Renal cortex interstitium (tissue), 11 donors: ENCODE data around the gene MYOM1. TPM values are rescaled to one million over a fixed set of nuclear protein-coding genes. Genes with fewer than 3 reads are reported as not detected.
"Not testable (repeated sequence)": the region's sequence is repeated elsewhere in the genome, so short reads cannot be mapped to it uniquely, and the experiment has no call there.

Source experiments
- DNase-seq, 11 donors: peaks; one replicate each; pipeline ENCODE4 v3.0.0-alpha.2; 2013; ENCODE audit warnings: low read depth in 9 of 11, low spot score in 4 of 11; ENCODE audit errors: extremely low read depth in 1 of 11
- polyA plus RNA-seq, 3 donors: library from polyadenylated mRNA; unstranded; fragments of 120-200 nt; gene quantifications; one replicate each; pipeline ENCODE4 v1.2.1, GENCODE V29; 2013; ENCODE audit not compliant: insufficient read length in 3 of 3

Gene MYOM1
- polyA plus RNA-seq, 3 donors: 8.1 to 10.2 (median 8.6) TPM

DNA sequence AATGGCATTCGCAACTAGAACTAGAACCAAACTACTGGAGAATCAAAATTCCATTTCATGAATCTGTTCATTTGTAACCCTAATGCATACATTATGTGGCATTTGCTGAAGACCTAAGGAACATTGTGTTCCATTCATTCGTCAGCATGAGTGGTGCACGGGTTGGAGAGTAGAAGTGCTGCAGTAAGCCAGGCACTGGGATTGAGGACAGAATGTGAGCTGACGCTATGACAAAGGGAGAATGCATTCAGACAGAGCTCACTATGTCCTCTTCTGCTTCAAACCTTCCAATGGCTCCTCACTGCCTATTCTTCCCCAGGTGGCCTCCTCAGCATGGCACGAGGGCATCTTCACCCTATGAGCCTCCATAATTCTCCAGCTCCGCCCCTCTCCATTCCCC lies 6.3 kb upstream of the MYOM1 start:
- no peak for DNase-seq

DNA sequence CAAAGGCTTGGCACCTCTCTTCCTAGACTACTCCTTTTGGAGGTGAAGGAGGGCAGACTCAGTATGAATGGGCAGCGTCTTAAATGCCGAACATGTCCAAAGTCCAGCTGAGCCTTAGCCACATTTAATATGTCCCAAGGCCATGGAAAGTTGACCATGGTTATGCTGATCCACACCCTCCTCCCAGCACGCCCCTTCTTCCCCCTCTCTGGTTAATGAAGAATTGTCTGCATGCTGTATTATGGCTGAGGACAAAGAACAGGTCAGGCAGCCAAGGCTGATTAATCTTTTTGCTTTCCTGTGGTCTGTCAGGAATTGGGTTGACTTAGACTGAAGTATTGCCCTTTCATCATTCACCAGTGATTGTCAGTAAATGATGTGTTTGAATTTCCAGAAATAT lies 5.8 kb upstream of the MYOM1 start:
- no peak for DNase-seq

DNA sequence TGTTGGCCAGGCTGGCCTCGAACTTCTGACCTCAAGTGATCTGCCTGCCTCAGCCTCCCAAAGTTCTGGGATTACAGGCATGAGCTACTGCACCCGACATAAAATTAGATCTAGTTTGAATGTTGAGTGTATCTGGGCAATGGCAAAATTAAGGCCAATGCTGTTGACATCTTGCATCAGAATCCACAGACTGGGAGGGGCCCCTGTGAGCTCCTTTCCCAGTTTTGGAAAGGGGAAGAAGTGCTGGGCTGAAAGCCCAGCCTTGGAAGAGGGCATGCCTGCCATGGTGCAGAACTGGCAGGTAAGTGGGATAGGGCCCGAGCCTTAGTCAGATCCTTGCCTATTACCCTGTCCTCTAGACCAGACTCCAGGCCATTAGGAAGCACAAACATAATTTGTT lies 4.5 kb upstream of the MYOM1 start:
- no peak for DNase-seq

GRCh38 chr18:3223356-3223755 lies 3.6 kb upstream of the MYOM1 start:
- no peak for DNase-seq

DNA sequence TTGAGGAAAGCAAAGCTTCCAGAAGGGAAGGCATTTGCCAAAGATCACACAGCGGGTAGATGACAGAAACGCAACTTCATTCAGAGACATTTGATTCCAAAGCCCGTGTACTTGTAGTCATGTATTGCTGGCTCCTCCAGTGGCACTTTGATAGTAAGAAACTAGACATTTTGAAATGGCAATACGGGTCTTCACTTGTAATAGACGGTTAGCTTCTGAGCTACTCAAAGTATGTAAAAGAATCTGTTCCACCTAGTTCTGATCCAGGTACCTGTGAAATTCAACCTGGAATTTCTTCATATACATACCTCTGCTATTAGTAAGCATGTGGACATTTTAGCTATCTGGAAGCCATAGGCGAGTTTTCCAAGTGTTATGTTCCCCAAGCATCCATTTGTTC lies 1.7 kb upstream of the MYOM1 start:
- DNase-seq: no peak

DNA sequence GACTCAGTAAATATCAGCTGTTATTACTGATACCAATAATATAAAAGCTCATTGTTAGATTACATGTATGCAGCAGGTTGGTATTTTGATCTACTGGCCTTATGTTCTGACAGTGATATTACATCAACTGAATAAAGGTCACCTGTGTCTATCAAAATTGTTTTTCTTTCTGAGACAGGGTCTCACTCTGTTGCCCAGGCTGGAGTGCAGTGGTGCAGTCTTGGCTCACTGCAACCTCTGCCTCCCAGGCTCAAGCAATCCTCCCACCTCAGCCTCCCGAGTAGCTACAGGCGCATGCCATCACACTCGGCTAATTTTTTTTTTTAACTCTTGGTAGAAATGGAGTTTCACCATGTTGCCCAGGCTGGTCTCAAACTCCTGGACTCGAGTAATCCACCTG lies 1.1 kb upstream of the MYOM1 start:
- not testable (repeated sequence) for DNase-seq

GRCh38 chr18:3219241-3219630 lies 532 bp downstream of the MYOM1 start:
- DNase-seq: no peak

GRCh38 chr18:3218819-3219218 lies 949 bp downstream of the MYOM1 start:
- DNase-seq: no peak

DNA sequence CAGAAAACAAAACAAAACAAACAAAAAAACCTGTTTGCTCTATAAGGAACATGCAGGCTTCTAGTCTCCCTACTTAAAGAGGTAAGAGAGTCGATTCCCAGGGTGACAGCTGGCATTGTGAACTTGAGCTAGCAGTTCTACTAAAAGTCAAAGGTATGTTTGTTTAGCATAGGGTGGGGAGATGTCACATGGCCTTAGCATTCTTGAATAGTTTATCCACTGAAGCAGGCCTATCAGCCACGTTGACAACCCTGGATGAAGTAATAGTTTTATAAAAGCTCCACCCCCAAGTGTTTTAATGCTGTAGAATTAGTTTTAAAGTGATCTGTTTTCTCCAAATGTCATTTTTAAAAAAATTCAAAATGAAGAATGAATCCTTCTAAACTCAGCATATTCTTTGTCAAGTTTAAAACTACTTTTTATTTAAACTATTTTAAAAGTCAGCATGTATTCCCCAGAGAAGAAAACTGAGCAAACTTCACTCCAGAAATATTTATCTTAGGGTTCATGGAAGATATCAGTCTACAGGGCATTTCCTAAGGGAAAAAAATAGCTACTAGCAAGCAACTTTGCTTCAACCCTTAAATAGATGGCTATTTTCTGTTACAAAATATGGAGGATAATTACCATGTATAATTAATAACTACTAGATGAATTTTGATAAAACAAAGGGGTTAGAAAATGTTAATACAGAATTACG lies 1.7 kb downstream of the MYOM1 start:
- peak in 4 of 11 donors; percentile 8 to 35 (median 15) for DNase-seq

DNA sequence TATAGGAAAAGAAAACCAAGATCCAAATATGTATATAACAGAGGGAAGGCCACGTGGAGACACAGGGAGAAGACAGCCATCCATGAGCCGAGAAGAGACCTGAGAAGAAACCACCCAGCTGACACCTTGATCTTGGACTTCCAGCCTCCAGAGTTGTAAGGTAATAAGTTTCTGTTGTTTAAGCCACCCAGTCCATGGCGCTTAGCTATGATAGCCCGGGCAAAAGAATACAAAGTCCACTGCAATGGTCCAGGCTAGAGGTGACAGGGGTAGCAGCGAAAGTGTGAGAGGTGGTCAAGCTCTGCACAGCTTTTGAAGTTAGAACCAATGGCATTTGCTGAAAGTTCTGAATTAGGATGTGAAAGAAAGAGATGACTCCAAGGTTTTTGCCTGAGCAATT lies 2.8 kb downstream of the MYOM1 start:
- no peak for DNase-seq

GRCh38 chr18:3214855-3215637 lies 4.7 kb downstream of the MYOM1 start:
- DNase-seq: no peak

DNA sequence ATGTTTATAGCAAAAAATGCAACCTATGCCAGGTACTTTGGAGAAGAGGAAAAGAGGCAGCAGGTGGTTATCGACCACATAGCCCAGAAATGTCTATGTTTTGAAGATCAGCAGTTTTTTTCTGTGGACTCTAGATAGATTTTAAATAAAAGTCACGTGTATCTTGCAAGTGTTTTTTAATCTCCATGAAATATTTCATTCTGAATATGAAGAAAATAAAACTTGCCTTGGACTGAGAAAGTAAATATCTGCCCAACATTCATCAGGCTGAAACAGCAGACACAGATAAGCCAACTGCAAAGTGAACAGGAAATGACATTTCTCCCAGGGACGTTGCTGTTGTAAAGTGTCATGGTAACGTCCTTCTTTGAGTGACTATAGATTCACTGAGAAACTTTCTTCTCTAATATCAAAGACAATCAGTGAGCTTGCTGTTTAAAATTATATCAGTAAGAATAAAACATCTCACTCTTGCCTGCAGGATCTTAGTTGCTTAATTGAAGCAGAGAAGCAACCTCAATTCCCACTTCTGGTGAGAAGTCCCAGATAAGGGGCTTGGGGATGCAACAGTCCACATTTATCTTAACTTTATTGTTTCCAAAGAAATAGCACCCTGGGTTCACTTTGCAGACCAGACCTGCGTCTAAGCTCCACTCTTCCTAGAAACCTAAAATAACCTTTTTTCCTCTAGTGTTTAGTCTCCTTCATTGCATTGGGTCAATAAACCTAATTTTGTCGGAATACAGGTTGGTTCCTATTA lies 6.3 kb downstream of the MYOM1 start:
- no peak for DNase-seq

DNA sequence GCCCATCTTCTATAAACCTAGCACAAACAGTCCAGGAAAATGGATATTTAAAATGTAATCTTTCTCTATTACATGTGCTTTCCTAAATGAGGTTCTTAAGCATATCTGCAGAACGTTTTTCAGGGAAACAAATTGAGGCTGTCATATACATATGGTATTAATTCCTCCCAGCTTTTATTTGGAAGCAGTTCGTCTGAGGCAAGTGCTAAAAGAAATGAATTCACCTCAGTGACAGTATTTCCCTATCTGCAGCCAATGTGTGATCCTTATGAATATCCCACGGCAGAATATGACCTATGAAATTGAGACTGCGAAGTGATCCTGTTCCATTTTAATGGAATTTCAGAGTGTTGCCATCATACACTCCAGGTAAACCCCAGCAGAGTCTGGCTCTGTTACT lies 7.1 kb downstream of the MYOM1 start:
- no peak for DNase-seq

GRCh38 chr18:3211236-3211992 lies 8.4 kb downstream of the MYOM1 start:
- DNase-seq: peak in 1 of 11 donors; percentile 7

GRCh38 chr18:3209859-3210569 lies 9.8 kb downstream of the MYOM1 start:
- no peak for DNase-seq

- DNase-seq: no peak
These were observed 12.2 kb downstream of the MYOM1 start for GRCh38 chr18:3207565-3207964.

DNA sequence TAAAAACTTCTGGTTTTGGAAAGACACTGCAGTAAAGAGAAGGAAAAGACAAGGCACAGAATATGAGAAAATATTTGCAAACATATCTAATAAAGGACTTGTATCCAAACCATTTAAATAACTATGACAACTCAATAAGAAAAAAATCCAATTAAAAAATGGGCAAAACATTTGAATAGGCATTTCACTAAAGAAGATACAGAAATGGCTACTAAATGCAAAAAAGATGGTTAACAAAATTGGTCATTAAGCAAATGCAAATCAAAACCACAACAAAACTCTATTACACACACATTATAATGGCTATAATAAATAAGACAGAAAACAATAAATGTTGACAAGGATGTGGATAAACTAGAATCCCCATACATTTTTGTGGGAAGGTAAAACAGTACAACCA lies 14.5 kb downstream of the MYOM1 start:
- DNase-seq: no peak

GRCh38 chr18:3199942-3200645 lies 19.7 kb downstream of the MYOM1 start:
- no peak for DNase-seq
